GM12892 (cell line): ENCODE measurements around the gene RBMXL2.

ENCODE experiments used
- POLR2A ChIP-seq: IDR thresholded peaks from 2 replicates; pipeline ENCODE4 v1.6.1; 2011; ENCODE audit warnings: low read depth, low read length, control low read depth
- POLR2AphosphoS5 ChIP-seq: IDR thresholded peaks from 2 replicates; pipeline ENCODE4 v1.6.1; 2011; ENCODE audit warnings: low read depth, low read length, control low read depth

DNA sequence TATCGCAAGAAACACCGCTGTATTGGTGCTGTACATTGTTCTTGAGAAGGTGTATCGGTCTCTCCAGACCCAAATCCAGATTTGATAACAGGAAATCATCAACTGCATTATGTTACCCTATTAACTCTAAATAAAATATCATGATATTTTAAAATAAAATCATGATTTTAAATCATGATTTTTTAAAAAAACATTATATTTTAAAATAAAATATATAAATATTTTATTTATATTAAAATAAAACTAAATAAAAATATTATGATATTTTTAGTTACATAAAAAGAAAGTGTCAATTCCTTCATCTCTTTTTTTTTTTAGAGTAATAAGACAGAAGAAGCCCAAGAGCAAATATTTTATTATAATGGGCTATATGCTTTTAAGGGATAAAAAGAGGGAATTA is 27.6 kb downstream of the RBMXL2 start:
- no peak for TF ChIP-seq POLR2A
- TF ChIP-seq POLR2AphosphoS5, result no peak
